Hepatocyte (in vitro differentiated cells): Measurements from ENCODE around the gene REV3L. TPM values are rescaled to one million over a fixed set of nuclear protein-coding genes. Genes with fewer than 3 reads are reported as not detected.
"Not testable (repeated sequence)": the region's sequence is repeated elsewhere in the genome, so short reads cannot be mapped to it uniquely, and the experiment has no call there.

Experiments
- DNase-seq: peaks from one replicate; pipeline ENCODE4 v3.0.0-alpha.2; 2016; ENCODE audit warnings: low spot score
- H2AFZ ChIP-seq: fragments of 200-600 bp; sonication (generic); 2 replicates; pipeline ENCODE4 v1.6.0; 2016; ENCODE audit warnings: antibody characterized with exemption, mild to moderate bottlenecking
- H3K27ac ChIP-seq: fragments of 200-600 bp; sonication (generic); 2 replicates; pipeline ENCODE4 v1.5.1; 2016; ENCODE audit warnings: mild to moderate bottlenecking
- H3K27me3 ChIP-seq: fragments of 200-600 bp; sonication (generic); 2 replicates; pipeline ENCODE4 v1.6.1; 2016
- H3K36me3 ChIP-seq: fragments of 200-600 bp; sonication (generic); replicated peaks from 2 replicates; pipeline ENCODE4 v1.5.1; 2016; ENCODE audit warnings: low read depth; ENCODE audit not compliant: insufficient read depth
- H3K4me1 ChIP-seq: fragments of 200-600 bp; sonication (generic); 2 replicates; pipeline ENCODE4 v1.5.1; 2016; ENCODE audit warnings: mild to moderate bottlenecking, moderate library complexity; ENCODE audit not compliant: insufficient read depth
- H3K4me2 ChIP-seq: fragments of 200-600 bp; sonication (generic); 2 replicates; pipeline ENCODE4 v1.6.0; 2016
- H3K4me3 ChIP-seq: fragments of 200-600 bp; sonication (generic); 2 replicates; pipeline ENCODE4 v1.5.1; 2016; ENCODE audit warnings: mild to moderate bottlenecking
- H3K79me2 ChIP-seq: fragments of 200-600 bp; sonication (generic); 2 replicates; pipeline ENCODE4 v1.6.0; 2017; ENCODE audit warnings: mild to moderate bottlenecking
- H3K9me2 ChIP-seq: fragments of 200-600 bp; sonication (generic); replicated peaks from 2 replicates; pipeline ENCODE4 v1.6.0; 2017; ENCODE audit warnings: mild to moderate bottlenecking; ENCODE audit not compliant: insufficient read depth
- H3K9me3 ChIP-seq: fragments of 200-600 bp; sonication (generic); 2 replicates; pipeline ENCODE4 v1.5.1; 2016; ENCODE audit warnings: low read depth, mild to moderate bottlenecking
- H4K20me1 ChIP-seq: fragments of 200-600 bp; sonication (generic); 2 replicates; pipeline ENCODE4 v1.6.0; 2016; ENCODE audit warnings: mild to moderate bottlenecking; ENCODE audit not compliant: insufficient read depth, poor library complexity, severe bottlenecking
- CTCF ChIP-seq: fragments of 200-600 bp; sonication (generic); IDR thresholded peaks from 2 replicates; pipeline ENCODE4 v1.5.1; 2016; ENCODE audit warnings: antibody characterized with exemption, mild to moderate bottlenecking; ENCODE audit not compliant: poor library complexity
- EZH2 ChIP-seq: fragments of 200-600 bp; sonication (generic); IDR thresholded peaks from 2 replicates; pipeline ENCODE4 v1.6.1; 2016; ENCODE audit warnings: antibody characterized with exemption, mild to moderate bottlenecking, borderline replicate concordance
- EZH2phosphoT487 ChIP-seq: fragments of 200-600 bp; sonication (generic); IDR thresholded peaks from one replicate; pipeline ENCODE4 v1.6.1; 2018; ENCODE audit warnings: antibody characterized with exemption, mild to moderate bottlenecking, low read depth, moderate library complexity; ENCODE audit not compliant: unreplicated experiment, severe bottlenecking
- WGBS: methylation state at CpG from one replicate; pipeline ENCODE4 v1.1.6; 2016; ENCODE audit warnings: low lambda C conversion rate; ENCODE audit errors: missing lambda C conversion rate; 5-methylcytosine and 5-hydroxymethylcytosine counted together
- polyA plus RNA-seq: library from polyadenylated mRNA; unstranded; fragments of >200 nt; fragmentation: Nextera tagmentation; extraction: Ambion mirVana; gene quantifications from 2 replicates; pipeline ENCODE4 v1.2.1, GENCODE V29; 2016
- total RNA-seq: library from RNA; depleted of rRNA; stranded (reverse); fragments of >200 nt; gene quantifications from 2 replicates; pipeline ENCODE4 v1.2.3, GENCODE V29; 2014

The REV3L gene
- total and polyA plus RNA-seq, 2 experiments from 2014 or later: 17.6 to 29.4 TPM

- TF ChIP-seq CTCF (no peak), EZH2phosphoT487 (no peak), EZH2 (no peak)
- H4K20me1 ChIP-seq: no peaks in the 10 kb centered on the region
- no peaks in the 10 kb centered on the region for H3K27me3 ChIP-seq
- no peaks in the 10 kb centered on the region for H3K9me2 ChIP-seq
- H2AFZ ChIP-seq: no peak overlapping the region
- H3K36me3 ChIP-seq: no peaks in the 10 kb centered on the region
- H3K27ac ChIP-seq: no peak overlapping the region
- no peaks in the 10 kb centered on the region for H3K79me2 ChIP-seq
- no peak for DNase-seq
- WGBS: 94% methylated on average over 3 of the region's 3 CpGs
- no peak overlapping the region for H3K4me3 ChIP-seq
- no peak overlapping the region for H3K4me2 ChIP-seq
- H3K4me1 ChIP-seq: no peaks in the 10 kb centered on the region
- H3K9me3 ChIP-seq: no peaks in the 10 kb centered on the region
Measured at GRCh38 chr6:111329882-111330633, 153.0 kb downstream of the REV3L start.

GRCh38 chr6:111326563-111326962 lies 156.5 kb downstream of the REV3L start:
- DNase-seq: no peak
- Histone ChIP-seq H4K20me1 (no peaks in the 10 kb centered on the region), H2AFZ (no peak overlapping the region), H3K36me3 (no peaks in the 10 kb centered on the region), H3K9me3 (no peaks in the 10 kb centered on the region), H3K27ac (no peak overlapping the region), H3K4me3 (no peak overlapping the region), H3K9me2 (no peaks in the 10 kb centered on the region), H3K4me2 (no peak overlapping the region), H3K27me3 (no peaks in the 10 kb centered on the region), H3K4me1 (no peaks in the 10 kb centered on the region), H3K79me2 (no peaks in the 10 kb centered on the region)
- no peak for TF ChIP-seq EZH2
- TF ChIP-seq EZH2phosphoT487: no peak
- no peak for TF ChIP-seq CTCF
- WGBS: 98% methylated on average over 3 of the region's 3 CpGs

- H4K20me1 ChIP-seq: no peaks in the 10 kb centered on the region
- H3K4me1 ChIP-seq: no peaks in the 10 kb centered on the region
- H3K27me3 ChIP-seq: no peaks in the 10 kb centered on the region
- DNase-seq: no peak
- no peak overlapping the region for H3K4me3 ChIP-seq
- no peaks in the 10 kb centered on the region for H3K79me2 ChIP-seq
- TF ChIP-seq EZH2phosphoT487 (no peak), CTCF (no peak), EZH2 (no peak)
- no peaks in the 10 kb centered on the region for H3K9me3 ChIP-seq
- no peak overlapping the region for H2AFZ ChIP-seq
- no peak overlapping the region for H3K27ac ChIP-seq
- H3K4me2 ChIP-seq: no peak overlapping the region
- no peaks in the 10 kb centered on the region for H3K9me2 ChIP-seq
- 70% methylated on average over 2 of the region's 2 CpGs for WGBS
- no peaks in the 10 kb centered on the region for H3K36me3 ChIP-seq
Measured at GRCh38 chr6:111322145-111322544, 160.9 kb downstream of the REV3L start.

- WGBS: over 99% methylated on average over 4 of the region's 4 CpGs
- not testable (repeated sequence) for H3K36me3 ChIP-seq
Measured at GRCh38 chr6:111307950-111308349, 175.1 kb downstream of the REV3L start.

More at GRCh38 chr6:111307950-111308349, 175.1 kb downstream of the REV3L start:
- H3K4me3 ChIP-seq, H3K4me1 ChIP-seq, DNase-seq, H3K9me3 ChIP-seq, H3K4me2 ChIP-seq, H3K27ac ChIP-seq, H2AFZ ChIP-seq, H4K20me1 ChIP-seq, H3K9me2 ChIP-seq, H3K79me2 ChIP-seq, H3K27me3 ChIP-seq: not testable (repeated sequence)
